Breast epithelium (tissue), 3 donors: ENCODE measurements around the gene GSTO1.

Experiments
- CTCF ChIP-seq, 3 donors: fragments of 450-650 bp; IDR thresholded peaks; one replicate each; pipeline ENCODE4 v1.5.1; 2016 to 2017; ENCODE audit warnings: antibody characterized with exemption in 3 of 3, mild to moderate bottlenecking in 3 of 3, moderate library complexity in 3 of 3
- POLR2A ChIP-seq: fragments of 450-650 bp; IDR thresholded peaks from one replicate; pipeline ENCODE4 v1.6.1; 2016; ENCODE audit warnings: antibody characterized with exemption, mild to moderate bottlenecking, moderate library complexity
- POLR2AphosphoS5 ChIP-seq, 3 donors: sonication (generic); formaldehyde crosslinking; IDR thresholded peaks; one replicate each; pipeline ENCODE4 v1.6.1; 2017; ENCODE audit warnings: antibody characterized with exemption in 3 of 3

GRCh38 chr10:104251443-104251842 lies 3.2 kb upstream of the GSTO1 start:
- TF ChIP-seq CTCF (IDR thresholded peaks at IDR 0.05) (no peak), POLR2A (no peak), POLR2AphosphoS5 (IDR thresholded peaks at IDR 0.05) (no peak)
